Measurements from ENCODE around the gene THUMPD2.
"Not testable (repeated sequence)": the region's sequence is repeated elsewhere in the genome, so short reads cannot be mapped to it uniquely, and the experiment has no call there.

The THUMPD2 gene

DNA sequence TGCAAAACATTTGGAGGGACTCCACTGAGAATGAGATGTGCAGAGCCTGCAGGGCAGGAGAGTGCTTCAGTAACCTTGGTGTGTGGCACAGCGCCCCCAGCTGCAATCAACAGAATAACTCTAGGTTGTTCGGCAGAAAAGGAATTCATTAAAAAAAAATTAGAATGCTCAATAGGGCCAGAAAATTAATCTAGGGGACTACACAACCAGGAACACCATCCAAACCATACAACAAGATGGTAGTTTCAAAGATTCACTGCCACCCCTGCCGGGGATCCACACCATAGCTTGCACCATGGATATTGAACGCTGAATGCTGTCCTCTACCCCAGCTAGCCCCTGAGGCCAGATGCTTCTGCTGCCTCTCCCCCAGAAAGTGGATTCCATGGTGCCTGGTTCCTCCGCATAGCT is 50.1 kb downstream of the THUMPD2 start:
- DNase-seq (ENCODE audit: low read depth, low spot score), result peak; percentile 36
- Histone ChIP-seq H3K4me3 (ENCODE audit: insufficient read length, low read depth) (no peak overlapping the region), H3K4me1 (ENCODE audit: insufficient read depth, insufficient read length) (no peaks in the 10 kb centered on the region), H3K27me3 (ENCODE audit: insufficient read depth, insufficient read length) (no peaks in the 10 kb centered on the region), H3K9ac (ENCODE audit: insufficient read length, low read depth) (no peak overlapping the region), H3K9me3 (ENCODE audit: insufficient read depth, low read length) (no peaks in the 10 kb centered on the region), H3K36me3 (ENCODE audit: insufficient read depth, insufficient read length, low read length) (no peaks in the 10 kb centered on the region)
- no peak for TF ChIP-seq YY1 (IDR thresholded peaks at IDR 0.05; ENCODE audit: insufficient read depth, insufficient read length)
- no peak for TF ChIP-seq SUZ12 (IDR thresholded peaks at IDR 0.05; ENCODE audit: extremely low read depth, insufficient read depth, insufficient read length)
- TF ChIP-seq ZNF274 (IDR thresholded peaks at IDR 0.05; ENCODE audit: low read depth, low read length), result no peak

DNA sequence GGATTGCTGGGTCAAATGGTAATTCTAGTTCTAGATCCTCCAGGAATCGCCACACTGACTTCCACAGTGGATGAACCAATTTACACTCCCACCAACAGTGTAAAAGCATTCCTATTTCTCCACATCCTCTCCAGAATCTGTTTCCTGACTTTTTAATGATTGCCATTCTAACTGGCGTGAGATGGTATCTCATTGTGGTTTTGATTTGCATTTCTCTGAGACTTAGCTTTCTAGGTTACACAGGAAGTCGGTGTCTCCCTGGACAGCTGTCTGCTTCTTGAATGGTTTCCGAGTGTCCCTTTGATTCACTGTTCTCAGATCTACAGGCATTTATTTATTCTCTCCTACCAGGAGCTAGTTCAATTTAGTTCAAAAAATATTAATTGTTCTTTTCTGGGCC is 51.0 kb downstream of the THUMPD2 start:
- DNase-seq (ENCODE audit: low read depth, low spot score); H3K4me1 ChIP-seq (ENCODE audit: insufficient read depth, insufficient read length); H3K36me3 ChIP-seq (ENCODE audit: insufficient read depth, insufficient read length, low read length); H3K27me3 ChIP-seq (ENCODE audit: insufficient read depth, insufficient read length); H3K9ac ChIP-seq (ENCODE audit: insufficient read length, low read depth); H3K4me3 ChIP-seq (ENCODE audit: insufficient read length, low read depth); H3K9me3 ChIP-seq (ENCODE audit: insufficient read depth, low read length): not testable (repeated sequence)

DNA sequence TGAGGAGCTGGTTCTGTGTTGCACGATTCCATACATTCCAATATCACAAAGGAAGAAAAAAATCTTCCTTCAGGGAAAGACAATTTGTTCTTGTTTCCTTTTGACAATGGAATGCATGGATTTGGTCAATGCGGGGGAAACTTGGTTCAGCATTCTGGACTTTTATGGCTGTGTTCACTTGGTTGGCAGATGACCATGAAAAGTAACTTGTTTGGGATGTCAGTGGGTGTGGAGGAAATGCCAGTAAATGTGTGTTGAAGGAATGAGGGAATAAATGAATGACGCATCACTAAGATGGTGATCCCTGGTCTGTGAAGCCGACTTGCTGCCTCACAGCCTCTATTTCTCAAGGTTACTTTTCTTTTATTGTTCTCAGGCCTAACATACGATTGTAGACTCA is 53.7 kb downstream of the THUMPD2 start:
- TF ChIP-seq ZNF274 (IDR thresholded peaks at IDR 0.05; ENCODE audit: low read depth, low read length) (no peak), YY1 (IDR thresholded peaks at IDR 0.05; ENCODE audit: insufficient read depth, insufficient read length) (no peak), SUZ12 (IDR thresholded peaks at IDR 0.05; ENCODE audit: extremely low read depth, insufficient read depth, insufficient read length) (no peak)

DNA sequence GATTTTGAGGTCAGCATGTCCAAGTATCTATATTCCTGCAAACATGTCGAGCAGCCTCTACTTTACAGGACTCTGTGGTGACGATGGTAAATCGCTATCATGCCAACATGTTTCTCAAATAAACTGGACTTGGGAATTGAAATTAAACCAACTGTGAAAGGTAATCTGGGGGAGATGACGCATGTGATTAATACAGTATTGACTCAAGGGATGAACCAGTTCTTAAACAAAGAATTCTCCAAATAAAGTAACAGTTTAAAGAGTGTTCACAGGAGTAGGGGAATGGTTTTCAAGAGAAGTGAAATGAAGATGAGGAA is 54.3 kb downstream of the THUMPD2 start:
- H3K9me3 ChIP-seq (ENCODE audit: insufficient read depth, low read length), result no peaks in the 10 kb centered on the region
- no peaks in the 10 kb centered on the region for H3K4me1 ChIP-seq (ENCODE audit: insufficient read depth, insufficient read length)
- no peaks in the 10 kb centered on the region for H3K36me3 ChIP-seq (ENCODE audit: insufficient read depth, insufficient read length, low read length)
- H3K4me3 ChIP-seq (ENCODE audit: insufficient read length, low read depth), result no peak overlapping the region
- no peak for DNase-seq (ENCODE audit: low read depth, low spot score)
- no peak overlapping the region for H3K9ac ChIP-seq (ENCODE audit: insufficient read length, low read depth)
- TF ChIP-seq YY1 (IDR thresholded peaks at IDR 0.05; ENCODE audit: insufficient read depth, insufficient read length) (no peak), ZNF274 (IDR thresholded peaks at IDR 0.05; ENCODE audit: low read depth, low read length) (no peak), SUZ12 (IDR thresholded peaks at IDR 0.05; ENCODE audit: extremely low read depth, insufficient read depth, insufficient read length) (no peak)
- H3K27me3 ChIP-seq (ENCODE audit: insufficient read depth, insufficient read length), result no peaks in the 10 kb centered on the region

More for the DNA sequence above, 53.7 kb downstream of the THUMPD2 start:
- Histone ChIP-seq H3K36me3 (ENCODE audit: insufficient read depth, insufficient read length, low read length) (no peaks in the 10 kb centered on the region), H3K9me3 (ENCODE audit: insufficient read depth, low read length) (no peaks in the 10 kb centered on the region), H3K4me3 (ENCODE audit: insufficient read length, low read depth) (no peak overlapping the region), H3K27me3 (ENCODE audit: insufficient read depth, insufficient read length) (no peaks in the 10 kb centered on the region), H3K4me1 (ENCODE audit: insufficient read depth, insufficient read length) (no peaks in the 10 kb centered on the region), H3K9ac (ENCODE audit: insufficient read length, low read depth) (no peak overlapping the region)
- DNase-seq (ENCODE audit: low read depth, low spot score), result no peak

DNA sequence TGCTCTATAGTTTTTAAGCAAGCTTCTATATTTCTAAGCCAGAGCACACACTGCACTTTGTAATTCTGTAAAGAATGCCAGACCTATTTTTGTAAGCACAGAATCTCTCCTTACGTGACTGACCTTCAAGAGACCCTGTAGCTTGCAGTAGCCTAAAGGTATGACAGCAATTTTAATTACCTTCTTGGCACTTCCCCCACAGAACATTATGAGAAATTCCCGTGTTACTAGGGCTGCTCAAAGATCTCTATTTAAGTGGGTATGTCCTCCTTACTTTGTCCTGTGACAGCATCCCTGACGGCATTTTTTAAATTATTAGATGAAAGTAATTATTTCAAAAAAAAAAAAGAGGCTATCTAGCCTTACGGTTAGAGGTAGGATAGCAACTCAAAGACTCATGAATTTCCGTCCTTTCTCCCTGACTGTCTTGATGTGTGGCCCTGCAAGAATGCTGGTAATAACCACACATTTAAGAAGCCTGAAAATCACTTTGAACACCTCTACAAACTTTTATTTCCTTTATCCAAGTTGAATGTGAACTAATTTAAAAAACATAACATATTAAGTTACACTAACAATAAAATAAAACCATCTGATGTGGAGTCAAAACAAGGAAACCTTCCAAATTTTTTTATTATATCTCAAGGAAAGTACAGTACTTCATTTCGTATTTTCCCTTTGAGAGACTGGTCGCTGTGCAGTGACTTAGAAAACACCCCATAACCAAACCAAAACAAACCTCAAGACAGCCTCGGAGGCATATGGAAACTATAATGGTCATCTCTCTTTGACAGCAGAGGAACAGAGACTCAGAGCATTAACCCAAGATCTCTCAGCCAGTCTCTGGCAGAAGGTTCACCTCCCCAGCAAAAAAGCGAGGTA is 54.9 kb downstream of the THUMPD2 start:
- Histone ChIP-seq H3K4me3 (ENCODE audit: insufficient read length, low read depth) (no peak overlapping the region), H3K27me3 (ENCODE audit: insufficient read depth, insufficient read length) (no peaks in the 10 kb centered on the region), H3K9ac (ENCODE audit: insufficient read length, low read depth) (no peak overlapping the region), H3K4me1 (ENCODE audit: insufficient read depth, insufficient read length) (no peaks in the 10 kb centered on the region), H3K36me3 (ENCODE audit: insufficient read depth, insufficient read length, low read length) (no peaks in the 10 kb centered on the region), H3K9me3 (ENCODE audit: insufficient read depth, low read length) (no peaks in the 10 kb centered on the region)
- no peak for DNase-seq (ENCODE audit: low read depth, low spot score)
- no peak for TF ChIP-seq YY1 (IDR thresholded peaks at IDR 0.05; ENCODE audit: insufficient read depth, insufficient read length)
- TF ChIP-seq ZNF274 (IDR thresholded peaks at IDR 0.05; ENCODE audit: low read depth, low read length), result no peak
- no peak for TF ChIP-seq SUZ12 (IDR thresholded peaks at IDR 0.05; ENCODE audit: extremely low read depth, insufficient read depth, insufficient read length)

DNA sequence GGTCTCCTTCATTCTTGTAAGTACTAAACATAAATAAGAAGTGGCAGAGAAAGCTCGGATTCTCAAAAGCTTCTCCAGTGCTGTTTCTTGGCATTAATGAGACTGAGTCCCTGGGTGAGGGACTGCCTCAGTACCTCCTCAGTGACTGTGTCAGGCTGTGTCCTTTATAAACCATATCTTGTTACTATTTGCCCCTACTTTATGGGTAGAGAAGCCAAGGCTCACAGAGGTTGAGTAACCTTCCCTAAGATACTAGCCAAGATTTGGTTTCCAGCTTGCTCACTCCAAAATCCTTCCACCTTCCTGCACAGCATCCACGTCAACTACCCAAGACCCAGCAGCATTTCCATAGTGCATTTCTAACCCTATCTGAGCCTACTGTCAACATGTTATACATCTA is 55.6 kb downstream of the THUMPD2 start:
- Histone ChIP-seq H3K9me3 (ENCODE audit: insufficient read depth, low read length) (no peaks in the 10 kb centered on the region), H3K36me3 (ENCODE audit: insufficient read depth, insufficient read length, low read length) (no peaks in the 10 kb centered on the region), H3K9ac (ENCODE audit: insufficient read length, low read depth) (no peak overlapping the region), H3K4me3 (ENCODE audit: insufficient read length, low read depth) (no peak overlapping the region), H3K4me1 (ENCODE audit: insufficient read depth, insufficient read length) (no peaks in the 10 kb centered on the region), H3K27me3 (ENCODE audit: insufficient read depth, insufficient read length) (no peaks in the 10 kb centered on the region)
- no peak for TF ChIP-seq ZNF274 (IDR thresholded peaks at IDR 0.05; ENCODE audit: low read depth, low read length)
- no peak for TF ChIP-seq YY1 (IDR thresholded peaks at IDR 0.05; ENCODE audit: insufficient read depth, insufficient read length)
- no peak for TF ChIP-seq SUZ12 (IDR thresholded peaks at IDR 0.05; ENCODE audit: extremely low read depth, insufficient read depth, insufficient read length)
- DNase-seq (ENCODE audit: low read depth, low spot score), result no peak

DNA sequence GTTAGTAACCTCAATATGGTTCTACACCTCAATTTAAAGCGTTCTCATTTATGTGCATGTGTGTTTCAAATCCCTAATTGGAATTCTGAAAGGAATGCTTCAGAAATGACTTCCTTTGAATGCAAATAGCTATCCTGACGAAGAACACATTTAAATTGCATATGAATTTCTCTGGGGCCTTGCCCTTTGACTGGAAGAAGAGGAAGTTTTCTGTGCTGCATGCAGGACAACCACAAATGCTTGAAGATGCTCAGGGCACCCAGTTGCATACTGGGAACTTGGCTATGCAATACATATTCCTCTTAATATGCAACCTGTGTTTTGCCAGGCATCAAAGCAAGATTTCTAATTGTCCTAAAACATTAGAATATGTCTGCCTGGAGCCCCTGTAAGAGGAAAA is 58.1 kb downstream of the THUMPD2 start:
- Histone ChIP-seq H3K9ac (ENCODE audit: insufficient read length, low read depth) (no peak overlapping the region), H3K36me3 (ENCODE audit: insufficient read depth, insufficient read length, low read length) (no peaks in the 10 kb centered on the region), H3K9me3 (ENCODE audit: insufficient read depth, low read length) (no peaks in the 10 kb centered on the region), H3K4me3 (ENCODE audit: insufficient read length, low read depth) (no peak overlapping the region), H3K27me3 (ENCODE audit: insufficient read depth, insufficient read length) (no peaks in the 10 kb centered on the region), H3K4me1 (ENCODE audit: insufficient read depth, insufficient read length) (no peaks in the 10 kb centered on the region)
- DNase-seq (ENCODE audit: low read depth, low spot score), result no peak
- TF ChIP-seq ZNF274 (IDR thresholded peaks at IDR 0.05; ENCODE audit: low read depth, low read length) (no peak), YY1 (IDR thresholded peaks at IDR 0.05; ENCODE audit: insufficient read depth, insufficient read length) (no peak), SUZ12 (IDR thresholded peaks at IDR 0.05; ENCODE audit: extremely low read depth, insufficient read depth, insufficient read length) (no peak)
